Measurements from ENCODE around the gene KASH5. TPM values are rescaled to one million over a fixed set of nuclear protein-coding genes. Genes with fewer than 3 reads are reported as not detected.
A peak's percentile ranks its signal among the peaks of the same experiment; 100 is the strongest.

The KASH5 gene
- total RNA-seq, 1 experiment from 2014 or later = 1.00 TPM

GRCh38 chr19:49415810-49416200 lies 27.8 kb downstream of the KASH5 start:
- no peak for TF ChIP-seq CTCF (IDR thresholded peaks at IDR 0.05; ENCODE audit: insufficient read depth in 1 of 2, low read depth in 1 of 2, low read length in 1 of 2, severe bottlenecking in 1 of 2, unreplicated experiment in 1 of 2)
- H3K36me3 ChIP-seq (ENCODE audit: control insufficient read depth, insufficient read depth, low read length) = no peaks in the 10 kb centered on the region
- no peaks in the 10 kb centered on the region for H3K9me3 ChIP-seq
- no TSS peak for BruUV-seq (replicated peaks)
- no peaks in the 10 kb centered on the region for H3K27me3 ChIP-seq (replicated peaks; ENCODE audit: control insufficient read depth, insufficient read depth, low read length)
- no peak overlapping the region for H3K4me3 ChIP-seq (ENCODE audit: low read depth, low read length)
- POLR2A ChIA-PET = no interaction called here
- DNase-seq = no peak
- no peaks in the 10 kb centered on the region for H3K4me1 Mint-ChIP-seq (ENCODE audit: low read depth, unreplicated experiment)
- H3K36me3 Mint-ChIP-seq (ENCODE audit: insufficient read depth, unreplicated experiment) = peaks cover 1% of the 10 kb centered on the region
- H3K4me1 ChIP-seq = peaks cover 4% of the 10 kb centered on the region; the same call in 1 of the 2 replicates
- H3K9me3 Mint-ChIP-seq (ENCODE audit: unreplicated experiment) = no peaks in the 10 kb centered on the region
- CTCF ChIA-PET = no interaction called here
- H3K4me3 Mint-ChIP-seq (ENCODE audit: unreplicated experiment) = no peak overlapping the region
- intact Hi-C loops (cut with micrococcal nuclease; ENCODE audit: unreplicated experiment) = no loop called here
- H3K27me3 Mint-ChIP-seq (ENCODE audit: insufficient read depth, unreplicated experiment) = peaks cover 20% of the 10 kb centered on the region
- no peak overlapping the region for H3K27ac Mint-ChIP-seq (ENCODE audit: unreplicated experiment)

- H3K9me3 ChIP-seq = no peaks in the 10 kb centered on the region
- POLR2A ChIA-PET = no interaction called here
- no peaks in the 10 kb centered on the region for H3K27me3 ChIP-seq (replicated peaks; ENCODE audit: control insufficient read depth, insufficient read depth, low read length)
- peaks cover 8% of the 10 kb centered on the region for H3K4me1 Mint-ChIP-seq (ENCODE audit: low read depth, unreplicated experiment)
- intact Hi-C loops (cut with micrococcal nuclease; ENCODE audit: unreplicated experiment) = no loop called here
- H3K9me3 Mint-ChIP-seq (ENCODE audit: unreplicated experiment) = no peaks in the 10 kb centered on the region
- DNase-seq = peak in 1 of 2 experiments; percentile 30
- no peak for TF ChIP-seq CTCF (IDR thresholded peaks at IDR 0.05; ENCODE audit: insufficient read depth in 1 of 2, low read depth in 1 of 2, low read length in 1 of 2, severe bottlenecking in 1 of 2, unreplicated experiment in 1 of 2)
- no peak overlapping the region for H3K4me3 ChIP-seq (ENCODE audit: low read depth, low read length)
- no peak overlapping the region for H3K4me3 Mint-ChIP-seq (ENCODE audit: unreplicated experiment)
- H3K36me3 ChIP-seq (ENCODE audit: control insufficient read depth, insufficient read depth, low read length) = no peaks in the 10 kb centered on the region
- no TSS peak for BruUV-seq (replicated peaks)
- CTCF ChIA-PET = interaction anchor here (0.6 to 1.5 kb wide), 3 partner anchors 10 to 25 kb away, joined by 3 to 6 read pairs (median 3); no protein-coding TSS in a partner anchor
- peaks cover 6% of the 10 kb centered on the region for H3K36me3 Mint-ChIP-seq (ENCODE audit: insufficient read depth, unreplicated experiment)
- H3K27me3 Mint-ChIP-seq (ENCODE audit: insufficient read depth, unreplicated experiment) = peaks cover 26% of the 10 kb centered on the region
- H3K4me1 ChIP-seq = peaks cover 9% of the 10 kb centered on the region; the same call in 1 of the 2 replicates
- H3K27ac Mint-ChIP-seq (ENCODE audit: unreplicated experiment) = no peak overlapping the region
These were observed 29.0 kb downstream of the KASH5 start for GRCh38 chr19:49417088-49417487.

- H3K4me1 Mint-ChIP-seq (ENCODE audit: low read depth, unreplicated experiment) = peaks cover 11% of the 10 kb centered on the region
- CTCF ChIA-PET = no interaction called here
These were observed 30.5 kb downstream of the KASH5 start for GRCh38 chr19:49418511-49418910.

More at GRCh38 chr19:49418511-49418910, 30.5 kb downstream of the KASH5 start:
- intact Hi-C loops (cut with micrococcal nuclease; ENCODE audit: unreplicated experiment) = no loop called here
- Mint-ChIP-seq H3K27ac (ENCODE audit: unreplicated experiment) (no peak overlapping the region), H3K9me3 (ENCODE audit: unreplicated experiment) (no peaks in the 10 kb centered on the region), H3K4me3 (ENCODE audit: unreplicated experiment) (no peak overlapping the region), H3K27me3 (ENCODE audit: insufficient read depth, unreplicated experiment) (peaks cover 34% of the 10 kb centered on the region), H3K36me3 (ENCODE audit: insufficient read depth, unreplicated experiment) (peaks cover 6% of the 10 kb centered on the region)
- Histone ChIP-seq H3K9me3 (no peaks in the 10 kb centered on the region), H3K4me1 (peaks cover 21% of the 10 kb centered on the region), H3K4me3 (ENCODE audit: low read depth, low read length) (no peak overlapping the region), H3K36me3 (ENCODE audit: control insufficient read depth, insufficient read depth, low read length) (no peaks in the 10 kb centered on the region), H3K27me3 (replicated peaks; ENCODE audit: control insufficient read depth, insufficient read depth, low read length) (0 out of 2 replicates have a peak, but pooled peaks cover 2% of the 10 kb centered on the region)
- no TSS peak for BruUV-seq (replicated peaks)
- no peak for DNase-seq
- POLR2A ChIA-PET = no interaction called here
- TF ChIP-seq CTCF (IDR thresholded peaks at IDR 0.05; ENCODE audit: insufficient read depth in 1 of 2, low read depth in 1 of 2, low read length in 1 of 2, severe bottlenecking in 1 of 2, unreplicated experiment in 1 of 2) = no peak
